HUES6 (cell line): ENCODE results near the gene SPTBN5.
A peak's percentile ranks its signal among the peaks of the same experiment; 100 is the strongest.

Experiments
- H3K27ac ChIP-seq: 2 replicates; pipeline ENCODE4 v1.7.0; 2013; ENCODE audit warnings: low read depth, mild to moderate bottlenecking, low read length, inconsistent platforms
- H3K27me3 ChIP-seq: 2 replicates; pipeline ENCODE4 v1.6.1; 2013; ENCODE audit warnings: low read length; ENCODE audit not compliant: control insufficient read depth, insufficient read depth
- H3K36me3 ChIP-seq: 2 replicates; pipeline ENCODE4 v1.6.1; 2013; ENCODE audit warnings: low read length; ENCODE audit not compliant: control insufficient read depth, insufficient read depth
- H3K4me1 ChIP-seq: 2 replicates; pipeline ENCODE4 v1.6.1; 2013; ENCODE audit warnings: low read length; ENCODE audit not compliant: control insufficient read depth, insufficient read depth
- H3K4me3 ChIP-seq: 2 replicates; pipeline ENCODE4 v1.5.1; 2013; ENCODE audit warnings: low read depth, low read length
- H3K9ac ChIP-seq: one replicate; pipeline ENCODE4 v1.6.1; 2013; ENCODE audit warnings: mild to moderate bottlenecking, low read length
- H3K9me3 ChIP-seq: 2 replicates; pipeline ENCODE4 v1.6.1; 2013; ENCODE audit warnings: low read depth, low read length; ENCODE audit not compliant: control insufficient read depth, insufficient read depth

The SPTBN5 gene

DNA sequence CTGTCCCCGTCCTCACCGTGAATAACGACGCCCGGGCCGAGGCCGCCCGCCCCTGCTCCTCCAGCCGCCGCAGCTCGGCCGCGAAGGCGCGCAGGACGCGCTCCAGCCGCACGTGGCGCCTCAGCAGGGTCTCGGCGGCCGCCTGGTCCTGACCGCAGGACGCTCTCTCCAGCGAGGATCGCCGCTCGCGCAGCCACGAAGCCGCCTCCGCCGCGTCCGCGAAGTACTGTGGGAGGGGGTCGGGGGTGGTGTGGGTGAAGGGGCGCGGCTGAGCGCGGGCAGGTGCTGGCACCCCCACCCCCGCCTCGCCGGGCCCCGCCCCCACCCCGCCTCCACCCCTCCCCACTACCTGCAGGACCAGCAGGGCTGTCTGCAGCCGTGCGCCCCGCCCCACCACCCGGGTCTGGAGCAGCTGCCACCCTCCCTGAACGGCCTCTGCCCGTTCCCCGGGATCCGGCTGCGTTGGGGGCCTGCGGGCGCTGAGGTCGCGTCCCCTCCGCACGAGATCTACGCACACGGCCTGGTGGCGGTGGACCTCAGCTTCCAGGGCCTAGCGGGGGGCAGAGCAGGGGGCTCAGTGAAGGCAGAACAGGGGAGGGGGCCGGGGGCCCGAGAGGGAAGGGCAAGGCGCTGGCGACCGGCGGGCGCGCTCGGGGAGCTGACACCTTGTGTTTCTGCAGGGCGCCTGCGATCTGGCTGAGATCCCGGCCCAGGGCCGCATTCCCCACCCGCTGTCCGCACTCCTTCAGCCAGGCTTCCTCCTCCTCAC, 11.7 kb downstream of the SPTBN5 start:
- no peak overlapping the region for H3K9ac ChIP-seq
- H3K4me1 ChIP-seq: peaks cover 10% of the 10 kb centered on the region; the same call in 1 of the 2 replicates
- H3K9me3 ChIP-seq: no peaks in the 10 kb centered on the region
- H3K36me3 ChIP-seq: no peaks in the 10 kb centered on the region
- peak overlapping the region; percentile 57 for H3K4me3 ChIP-seq
- H3K27me3 ChIP-seq: peaks cover 48% of the 10 kb centered on the region
- H3K27ac ChIP-seq: no peak overlapping the region

DNA sequence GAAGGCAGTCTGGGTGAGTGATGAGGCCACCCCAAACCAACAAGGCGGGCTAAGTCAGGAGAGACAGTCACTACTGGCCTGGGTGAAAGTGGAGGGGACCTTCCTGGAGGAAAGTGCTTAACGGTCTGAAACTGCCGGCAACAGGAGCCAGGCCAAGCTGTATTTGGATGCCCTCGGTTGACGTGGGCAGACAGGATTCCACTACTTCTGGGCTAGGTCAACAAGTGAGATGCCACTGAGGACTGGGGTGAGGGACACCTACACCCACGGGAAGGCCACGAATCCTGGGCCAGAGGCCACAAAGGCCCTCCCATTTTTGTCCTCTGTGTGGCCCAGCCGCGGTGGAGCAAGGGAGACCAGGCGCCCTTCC, 12.3 kb downstream of the SPTBN5 start:
- no peak overlapping the region for H3K9ac ChIP-seq
- no peaks in the 10 kb centered on the region for H3K9me3 ChIP-seq
- H3K27me3 ChIP-seq: peaks cover 48% of the 10 kb centered on the region
- H3K27ac ChIP-seq: no peak overlapping the region
- H3K4me3 ChIP-seq: peak overlapping the region; percentile 57
- peaks cover 10% of the 10 kb centered on the region; the same call in 1 of the 2 replicates for H3K4me1 ChIP-seq
- no peaks in the 10 kb centered on the region for H3K36me3 ChIP-seq

DNA sequence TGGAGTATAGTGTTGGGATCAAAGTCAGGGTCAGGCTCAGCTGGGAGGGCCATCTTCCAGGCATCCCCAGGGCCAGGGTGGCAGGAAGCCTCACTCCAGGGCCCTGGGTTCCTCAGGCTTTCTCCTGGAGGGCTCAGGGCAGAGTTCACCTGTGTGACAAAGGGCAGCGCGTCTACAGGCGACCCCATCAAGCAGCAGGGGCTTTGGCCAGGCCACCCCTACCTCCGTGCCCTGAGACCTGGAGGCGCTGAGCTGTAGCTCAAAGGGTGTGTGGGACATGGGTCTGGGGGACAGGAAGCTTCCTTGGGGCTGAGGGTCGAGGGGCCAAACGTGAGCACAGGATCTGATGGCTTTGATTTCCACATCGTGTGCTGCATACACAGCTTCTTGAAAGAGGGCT, 12.8 kb downstream of the SPTBN5 start:
- no peaks in the 10 kb centered on the region for H3K9me3 ChIP-seq
- H3K27ac ChIP-seq: no peak overlapping the region
- H3K36me3 ChIP-seq: no peaks in the 10 kb centered on the region
- no peak overlapping the region for H3K4me3 ChIP-seq
- peaks cover 48% of the 10 kb centered on the region for H3K27me3 ChIP-seq
- H3K9ac ChIP-seq: no peak overlapping the region
- peaks cover 10% of the 10 kb centered on the region; the same call in 1 of the 2 replicates for H3K4me1 ChIP-seq

DNA sequence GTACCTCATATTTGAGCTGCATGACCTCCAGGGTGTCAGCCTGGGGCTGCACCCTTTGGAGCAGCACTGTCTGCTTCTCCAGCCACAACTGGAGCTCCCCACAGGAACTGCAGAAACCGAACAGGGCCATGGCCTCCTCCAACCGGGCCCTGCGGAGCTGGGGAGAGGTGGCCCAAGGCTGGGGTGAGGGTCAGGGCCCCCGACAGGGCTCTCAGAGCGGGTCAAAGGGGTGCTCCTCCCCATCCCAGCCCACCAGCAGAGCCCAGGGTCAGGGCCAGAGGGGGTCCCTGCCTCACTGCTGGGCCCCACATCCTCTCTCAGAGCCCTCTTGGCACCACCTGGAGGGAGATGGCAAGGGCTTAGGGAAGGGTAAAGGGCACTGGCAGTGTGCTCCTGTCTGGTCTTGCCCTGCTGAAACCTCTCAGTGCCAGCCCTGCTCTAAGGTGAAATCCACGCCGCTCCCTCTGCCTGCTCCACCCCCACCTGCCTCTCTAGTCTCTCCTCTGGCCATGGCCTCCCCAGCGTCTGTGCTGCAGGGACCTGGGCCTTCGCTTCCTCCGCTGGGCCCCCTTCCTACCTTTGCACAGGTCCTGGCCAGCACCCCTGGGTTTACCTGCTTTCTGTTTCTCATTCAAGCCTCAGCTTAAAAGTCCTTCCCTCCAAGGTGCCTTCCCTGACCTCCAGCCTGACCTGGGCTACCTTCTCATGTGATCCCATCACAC, 13.5 kb downstream of the SPTBN5 start:
- Histone ChIP-seq H3K27me3 (peaks cover 48% of the 10 kb centered on the region), H3K4me3 (no peak overlapping the region), H3K9ac (no peak overlapping the region), H3K4me1 (peaks cover 10% of the 10 kb centered on the region; the same call in 1 of the 2 replicates), H3K27ac (no peak overlapping the region), H3K36me3 (no peaks in the 10 kb centered on the region), H3K9me3 (no peaks in the 10 kb centered on the region)

DNA sequence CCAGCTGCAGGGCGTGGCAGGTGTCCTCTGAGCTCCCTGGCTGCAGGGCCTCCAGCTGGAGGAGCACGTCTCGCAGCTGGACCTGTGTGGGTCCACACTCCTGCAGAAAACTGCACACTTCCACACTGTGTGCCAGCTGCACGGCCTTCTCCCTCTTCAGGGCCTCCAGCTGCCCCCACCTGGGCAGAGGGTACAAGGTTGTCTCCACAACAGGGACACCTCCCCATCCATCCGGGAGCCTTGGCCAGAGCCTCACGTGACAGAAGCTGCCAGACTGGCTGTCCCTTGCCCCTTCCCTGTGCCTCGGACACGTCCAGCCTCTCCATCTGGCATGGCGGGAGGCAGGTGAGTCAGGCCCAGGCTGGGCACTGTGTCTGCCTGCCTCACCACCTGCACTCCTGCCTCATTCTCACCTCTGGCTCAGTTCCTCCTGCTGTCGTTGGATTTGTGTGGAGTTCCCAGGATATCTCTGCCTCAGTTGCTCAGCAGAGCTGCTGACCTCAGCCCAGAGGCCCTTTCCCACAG, 14.5 kb downstream of the SPTBN5 start:
- Histone ChIP-seq H3K27ac (no peak overlapping the region), H3K9me3 (no peaks in the 10 kb centered on the region), H3K27me3 (peaks cover 48% of the 10 kb centered on the region), H3K9ac (no peak overlapping the region), H3K4me1 (peaks cover 10% of the 10 kb centered on the region; the same call in 1 of the 2 replicates), H3K36me3 (no peaks in the 10 kb centered on the region), H3K4me3 (no peak overlapping the region)

DNA sequence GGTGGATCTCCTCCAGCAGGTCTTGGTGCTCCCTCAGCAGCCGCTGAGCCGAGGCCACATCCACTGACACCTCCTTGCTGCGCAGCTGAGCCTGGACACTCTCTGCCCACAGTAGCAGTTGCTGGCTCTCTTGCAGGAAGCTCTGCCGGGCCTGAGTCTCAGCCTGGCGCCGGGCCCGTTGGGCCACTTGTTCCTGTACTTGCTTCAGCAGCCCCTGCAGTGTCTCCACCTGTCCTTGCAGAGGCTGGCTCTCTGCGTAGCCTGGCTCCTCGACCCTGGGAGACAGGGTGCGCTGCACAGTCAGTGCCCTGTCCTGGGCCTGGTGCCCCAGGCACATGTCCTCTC, 15.5 kb downstream of the SPTBN5 start:
- no peaks in the 10 kb centered on the region for H3K9me3 ChIP-seq
- no peaks in the 10 kb centered on the region for H3K36me3 ChIP-seq
- peaks cover 43% of the 10 kb centered on the region for H3K27me3 ChIP-seq
- H3K4me1 ChIP-seq: peaks cover 10% of the 10 kb centered on the region; the same call in 1 of the 2 replicates
- H3K9ac ChIP-seq: no peak overlapping the region
- H3K27ac ChIP-seq: no peak overlapping the region
- no peak overlapping the region for H3K4me3 ChIP-seq

DNA sequence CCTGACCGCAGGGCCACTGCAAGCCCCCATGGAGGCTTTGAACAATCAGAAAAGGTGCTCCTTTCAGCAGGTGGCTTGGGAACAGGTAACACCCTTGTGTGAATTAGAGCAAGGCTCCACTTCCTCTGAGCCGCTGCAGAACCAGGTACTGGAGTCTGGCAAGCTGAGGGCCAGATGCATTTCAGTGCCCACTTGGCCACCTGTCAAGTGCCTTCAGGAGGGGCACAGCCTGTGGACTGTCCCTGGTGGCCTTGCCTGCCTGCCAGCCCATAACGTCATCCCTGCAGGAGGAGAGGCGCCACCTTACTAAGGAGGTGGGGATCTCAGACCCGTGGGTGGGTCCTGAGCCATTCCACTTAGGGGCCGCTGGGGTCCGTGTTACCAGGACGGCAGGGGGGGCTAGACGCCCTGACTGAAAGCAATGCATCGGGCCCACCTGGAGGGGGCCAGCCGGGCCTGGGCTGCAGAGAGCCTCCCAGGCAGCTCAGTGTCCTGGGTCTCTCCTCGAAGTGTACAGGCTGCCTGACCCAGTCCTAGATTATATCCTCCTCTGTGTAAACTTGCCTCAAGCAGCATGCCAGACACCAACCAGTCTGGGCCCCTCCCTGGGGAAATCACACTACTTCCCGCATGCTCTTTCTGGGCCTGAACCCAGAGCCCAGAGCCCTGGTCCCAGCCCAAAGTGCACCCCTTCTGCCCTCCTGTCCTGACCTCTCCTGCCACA, 16.1 kb downstream of the SPTBN5 start:
- H3K27ac ChIP-seq: no peak overlapping the region
- H3K4me3 ChIP-seq: no peak overlapping the region
- no peaks in the 10 kb centered on the region for H3K36me3 ChIP-seq
- no peak overlapping the region for H3K9ac ChIP-seq
- H3K27me3 ChIP-seq: peaks cover 38% of the 10 kb centered on the region
- H3K9me3 ChIP-seq: no peaks in the 10 kb centered on the region
- H3K4me1 ChIP-seq: peaks cover 8% of the 10 kb centered on the region; the same call in 1 of the 2 replicates

DNA sequence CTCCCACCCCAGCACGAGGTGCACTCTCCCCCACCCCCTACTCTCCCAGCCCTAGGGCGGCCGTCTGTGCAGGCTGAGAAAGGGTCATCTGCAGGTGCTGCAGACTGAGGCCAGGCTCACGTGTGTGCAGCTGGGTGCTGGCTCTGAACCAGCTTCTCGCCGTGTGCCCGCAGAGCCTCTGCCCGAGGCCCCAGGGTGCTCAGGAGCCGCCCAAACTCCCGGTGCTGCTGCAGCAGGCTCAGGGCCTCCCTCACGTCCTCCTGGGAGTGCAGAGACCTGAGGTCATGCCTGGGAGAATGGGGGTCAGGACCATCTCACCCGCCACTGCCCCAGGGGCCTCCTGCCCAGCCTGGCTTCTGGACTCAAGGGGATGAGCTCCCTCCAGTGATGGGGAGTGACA, 17.2 kb downstream of the SPTBN5 start:
- Histone ChIP-seq H3K4me3 (no peak overlapping the region), H3K36me3 (no peaks in the 10 kb centered on the region), H3K4me1 (peaks cover 4% of the 10 kb centered on the region; the same call in 1 of the 2 replicates), H3K9me3 (no peaks in the 10 kb centered on the region), H3K27me3 (peaks cover 28% of the 10 kb centered on the region), H3K9ac (no peak overlapping the region), H3K27ac (no peak overlapping the region)

DNA sequence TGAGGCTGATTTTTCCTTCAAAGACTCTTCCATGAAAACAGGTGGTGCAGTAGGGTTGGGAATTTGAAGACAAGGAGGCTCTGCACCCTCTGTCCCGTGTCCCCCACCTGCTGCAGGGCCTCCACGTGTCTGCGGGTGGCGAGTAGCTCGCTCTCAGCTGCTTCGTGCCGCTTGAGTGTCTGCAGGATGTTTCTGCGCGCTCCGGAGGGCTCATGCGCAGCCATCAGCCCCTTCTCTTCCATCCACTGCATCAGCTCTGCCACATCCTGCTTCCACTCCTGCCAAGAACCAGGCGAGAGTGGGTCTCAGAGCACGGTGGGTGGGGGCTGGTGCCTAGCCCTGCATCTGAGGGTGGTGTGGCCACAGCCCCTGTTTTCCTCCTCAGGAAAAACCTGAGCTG, 17.8 kb downstream of the SPTBN5 start:
- no peaks in the 10 kb centered on the region for H3K36me3 ChIP-seq
- H3K4me3 ChIP-seq: no peak overlapping the region
- no peak overlapping the region for H3K9ac ChIP-seq
- H3K9me3 ChIP-seq: no peaks in the 10 kb centered on the region
- H3K27me3 ChIP-seq: peaks cover 21% of the 10 kb centered on the region
- no peaks in the 10 kb centered on the region for H3K4me1 ChIP-seq
- no peak overlapping the region for H3K27ac ChIP-seq

DNA sequence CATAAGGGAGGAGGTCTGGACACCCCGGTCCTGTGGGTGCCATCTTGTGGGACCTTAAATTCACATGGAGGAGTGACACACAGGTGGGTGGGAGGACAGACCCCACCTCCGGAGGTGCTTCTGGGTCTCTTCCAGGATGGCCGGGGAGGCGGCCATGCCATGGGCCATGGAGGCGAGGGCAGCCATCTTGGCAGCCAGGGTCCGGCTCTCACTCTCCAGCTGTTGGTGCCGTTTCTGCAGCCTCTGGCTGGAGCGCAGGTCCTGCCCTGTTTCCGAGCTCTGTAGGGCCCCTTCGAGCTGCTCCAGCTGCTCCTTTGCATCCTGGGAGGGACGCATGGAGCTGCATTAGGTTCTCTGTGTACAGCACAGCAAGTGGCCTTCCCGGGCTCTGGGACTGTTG, 19.1 kb downstream of the SPTBN5 start:
- no peak overlapping the region for H3K9ac ChIP-seq
- H3K27ac ChIP-seq: no peak overlapping the region
- H3K27me3 ChIP-seq: peaks cover 8% of the 10 kb centered on the region; the same call in 1 of the 2 replicates
- H3K36me3 ChIP-seq: no peaks in the 10 kb centered on the region
- H3K4me3 ChIP-seq: no peak overlapping the region
- H3K9me3 ChIP-seq: no peaks in the 10 kb centered on the region
- no peaks in the 10 kb centered on the region for H3K4me1 ChIP-seq
